GM10847 (cell line): ENCODE measurements around the gene SYT14.

Experiments
- POLR2A ChIP-seq: IDR thresholded peaks from 2 replicates; pipeline ENCODE4 v1.6.1; 2011; ENCODE audit not compliant: insufficient read length; ENCODE audit errors: extremely low read depth

SYT14 gene

DNA sequence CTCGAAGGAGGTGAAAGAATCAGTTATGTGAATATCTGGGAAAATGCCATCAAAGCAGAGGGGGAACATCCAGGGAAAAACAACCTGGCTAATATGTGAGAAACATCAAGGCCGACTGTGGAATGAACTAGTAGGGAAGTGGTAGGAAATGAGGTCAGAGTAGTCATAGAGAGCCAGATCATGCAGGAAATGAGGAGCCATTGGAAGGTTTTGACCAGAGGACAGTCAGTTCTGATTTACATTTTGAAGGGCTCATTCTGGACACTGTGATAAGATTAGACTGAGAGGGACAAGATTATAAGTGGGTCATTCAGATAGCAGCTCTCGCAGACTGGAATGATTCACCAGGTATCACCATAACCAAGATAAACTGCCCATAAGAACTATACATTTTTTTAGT is 63.7 kb downstream of the SYT14 start:
- TF ChIP-seq POLR2A, result no peak

DNA sequence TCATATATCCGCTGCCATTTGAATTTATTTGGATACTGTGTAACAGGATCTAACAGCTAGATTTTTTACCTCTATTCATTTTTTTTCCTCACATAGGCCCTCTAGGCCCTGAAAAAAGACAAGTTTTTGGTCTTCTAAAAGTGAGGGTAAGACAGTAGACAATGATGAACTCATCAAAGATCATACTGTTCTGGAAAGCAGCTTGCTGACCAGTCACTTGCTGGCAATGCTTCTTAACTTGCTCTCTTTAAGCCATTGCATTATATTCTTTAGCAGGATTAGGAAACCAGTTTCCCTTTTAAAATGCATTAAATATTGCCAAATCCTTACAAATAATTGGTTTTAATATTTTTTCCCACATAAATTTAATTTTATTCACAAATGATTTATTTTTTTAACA is 65.5 kb downstream of the SYT14 start:
- TF ChIP-seq POLR2A, result no peak

DNA sequence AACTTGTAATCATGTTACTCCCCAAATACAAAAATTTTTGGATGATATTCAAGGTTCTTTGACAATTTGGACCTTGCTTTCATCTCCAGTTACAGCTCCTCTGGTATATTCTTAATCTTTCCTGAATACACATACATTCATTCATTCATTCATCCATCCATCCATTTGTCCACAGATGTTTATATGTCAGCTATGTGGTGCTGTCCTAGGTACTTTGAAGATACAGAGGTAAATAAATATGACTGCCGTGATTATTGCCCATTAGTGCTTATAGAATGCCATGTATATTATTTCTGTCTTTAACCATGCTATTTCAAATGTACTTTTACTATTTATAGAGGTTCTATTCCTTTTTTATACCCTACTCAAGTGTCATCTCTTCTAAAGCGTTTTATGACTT is 72.1 kb downstream of the SYT14 start:
- TF ChIP-seq POLR2A, result no peak

DNA sequence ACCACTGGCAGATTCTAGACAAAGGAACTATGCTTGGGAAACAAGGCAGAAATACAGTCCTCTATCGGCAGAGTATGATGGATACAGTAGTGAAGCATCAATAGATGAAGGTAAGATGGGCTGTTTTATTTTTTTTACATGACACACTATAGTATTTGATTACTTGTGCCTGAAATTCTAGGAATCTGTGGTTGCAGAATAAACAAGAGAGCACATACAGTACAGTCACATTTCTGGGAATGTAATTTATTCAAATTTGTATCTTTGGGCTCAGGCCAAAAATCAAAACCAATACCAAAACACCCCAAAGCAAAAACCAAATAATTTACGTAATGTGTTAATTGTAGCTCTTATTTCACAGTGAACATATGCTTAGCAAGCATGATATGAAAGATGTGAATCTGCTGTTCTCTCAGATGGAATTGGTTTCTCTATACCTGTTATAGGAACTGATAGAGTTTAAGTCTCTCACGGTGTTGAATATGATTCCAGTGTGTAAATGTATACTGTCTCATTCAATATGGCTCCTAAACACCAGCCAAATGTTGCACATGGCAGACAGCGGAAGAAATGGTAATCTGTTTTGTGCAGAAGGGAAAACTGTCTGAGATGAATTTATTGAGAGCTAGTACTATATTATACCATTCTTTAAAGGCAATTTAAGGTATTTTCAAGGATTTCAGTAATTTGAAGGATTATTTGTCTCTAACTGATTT is 83.3 kb downstream of the SYT14 start:
- no peak for TF ChIP-seq POLR2A

DNA sequence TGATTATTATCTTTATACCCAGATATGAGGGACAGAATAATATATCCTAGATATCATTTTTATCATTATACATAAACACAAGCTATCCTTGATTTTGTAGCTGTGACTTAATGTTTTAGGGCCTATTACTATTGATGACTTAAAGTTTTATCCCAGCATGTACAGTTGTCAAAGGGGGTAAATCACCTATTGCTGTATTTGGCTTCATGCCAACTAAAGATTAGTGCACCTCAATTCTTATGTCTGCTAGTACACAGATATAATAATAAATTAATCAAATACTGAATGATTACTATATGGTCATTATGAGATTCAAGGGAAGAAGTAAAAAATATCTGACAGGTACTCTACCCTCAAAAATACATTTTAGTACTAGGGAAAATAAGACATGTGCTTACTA is 84.0 kb downstream of the SYT14 start:
- TF ChIP-seq POLR2A, result no peak

DNA sequence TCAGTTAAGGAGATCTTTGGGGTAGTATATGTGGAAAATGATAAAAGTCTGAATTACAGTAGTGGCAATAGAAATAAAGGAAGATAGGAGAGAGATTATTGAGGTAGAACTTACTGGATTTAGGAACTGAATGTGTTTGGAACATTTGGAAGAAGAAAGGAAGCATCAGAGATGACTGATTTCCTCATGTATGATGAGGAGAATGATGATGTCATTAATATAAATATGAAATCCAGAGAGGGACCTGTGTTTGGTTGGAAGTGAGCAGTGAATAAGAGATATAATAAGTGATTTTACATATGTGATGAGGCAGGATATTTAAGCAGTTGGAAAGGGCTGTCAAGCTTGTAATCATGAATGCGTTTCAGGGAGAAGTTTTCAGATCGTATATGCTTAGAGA is 86.3 kb downstream of the SYT14 start:
- no peak for TF ChIP-seq POLR2A

DNA sequence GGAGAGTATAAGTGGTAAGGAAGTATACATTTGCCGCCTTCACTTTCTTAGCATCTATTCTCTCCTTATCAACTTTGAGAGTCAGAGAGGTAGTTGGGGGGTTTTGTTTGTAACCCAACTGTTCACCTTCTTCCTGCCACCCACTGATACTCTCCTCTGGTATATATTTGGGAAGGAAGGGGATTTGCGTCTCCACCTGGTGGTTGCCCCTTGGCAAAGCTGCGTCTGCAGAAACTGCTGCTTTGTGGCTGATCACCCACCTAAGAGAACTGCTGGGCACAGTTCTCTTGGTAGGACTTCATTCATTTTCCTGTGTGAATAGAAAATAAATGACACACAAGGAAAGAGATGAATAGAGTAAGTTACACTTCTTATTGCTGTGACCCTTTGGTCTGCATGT is 87.0 kb downstream of the SYT14 start:
- no peak for TF ChIP-seq POLR2A

DNA sequence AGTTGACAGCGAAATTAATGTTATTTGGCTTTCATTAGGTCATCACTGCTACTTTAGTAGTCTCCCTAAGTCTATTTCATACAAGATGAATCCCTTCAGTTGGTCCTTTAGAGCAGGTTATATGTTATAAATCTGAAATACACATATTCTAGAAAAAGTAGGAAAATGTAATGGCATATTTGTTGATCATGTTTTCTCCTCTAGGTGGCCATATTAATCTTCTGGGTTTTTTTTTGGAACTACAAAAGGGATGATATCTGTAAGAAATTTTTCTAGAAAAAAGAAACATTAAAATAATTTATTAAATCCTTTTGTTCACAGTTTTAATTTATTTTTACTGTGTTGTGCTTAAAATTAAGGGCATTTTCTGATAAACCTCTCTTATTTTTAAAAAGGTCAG is 87.9 kb downstream of the SYT14 start:
- TF ChIP-seq POLR2A, result no peak

DNA sequence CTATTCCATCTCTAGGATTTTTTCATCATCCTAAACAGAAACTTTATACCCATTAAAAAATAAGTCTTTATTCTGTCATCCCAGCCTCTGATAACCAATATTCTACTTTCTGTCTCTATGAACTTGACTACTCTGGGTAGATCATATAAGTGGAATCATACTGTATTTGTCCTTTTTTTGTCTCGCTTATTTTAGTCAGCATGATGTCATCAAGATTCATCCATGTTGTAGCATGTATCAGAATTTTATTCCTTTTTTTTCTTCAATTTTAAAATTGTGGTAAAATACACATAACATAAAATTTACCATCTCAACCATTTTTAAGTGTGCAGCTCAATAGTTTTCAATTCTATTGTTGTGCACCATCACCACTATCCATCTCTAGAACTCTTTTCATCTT is 90.0 kb downstream of the SYT14 start:
- no peak for TF ChIP-seq POLR2A

DNA sequence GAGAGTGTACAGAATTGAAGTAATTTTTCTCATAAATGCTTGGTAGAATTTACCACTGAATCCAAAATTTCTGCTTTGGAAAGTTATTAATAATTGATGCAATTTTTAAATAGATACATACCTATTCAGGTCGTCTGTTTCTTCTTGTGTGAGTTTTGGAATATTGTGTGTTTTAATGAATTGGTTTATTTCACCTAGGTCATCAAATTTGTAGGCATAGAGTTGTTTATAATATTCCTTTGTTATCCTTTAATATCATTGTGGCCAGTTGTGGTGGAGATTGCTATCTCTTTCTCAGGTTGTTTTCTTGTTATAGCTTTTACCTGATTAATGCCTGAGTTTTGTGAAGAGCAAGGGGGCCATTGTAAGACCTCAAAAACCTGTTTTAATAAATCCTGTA is 93.5 kb downstream of the SYT14 start:
- TF ChIP-seq POLR2A, result no peak

DNA sequence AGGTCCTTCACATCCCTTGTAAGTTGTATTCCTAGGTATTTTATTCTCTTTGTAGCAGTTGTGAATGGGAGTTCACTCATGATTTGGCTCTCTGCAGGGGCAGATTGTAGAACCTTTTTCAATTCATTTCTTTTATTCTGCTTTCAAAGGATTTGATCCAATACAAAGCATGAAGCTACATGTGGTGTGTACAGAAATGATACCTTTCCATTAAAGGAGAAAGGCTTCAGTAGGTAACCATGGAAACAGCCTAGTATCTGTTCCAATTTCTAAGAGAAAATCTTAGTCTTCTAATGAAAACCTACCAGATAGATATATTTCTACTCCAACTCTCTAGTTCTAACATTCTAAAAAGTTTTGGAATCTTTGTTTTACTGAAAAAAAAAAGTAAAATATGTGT is 105.0 kb downstream of the SYT14 start:
- TF ChIP-seq POLR2A, result no peak

DNA sequence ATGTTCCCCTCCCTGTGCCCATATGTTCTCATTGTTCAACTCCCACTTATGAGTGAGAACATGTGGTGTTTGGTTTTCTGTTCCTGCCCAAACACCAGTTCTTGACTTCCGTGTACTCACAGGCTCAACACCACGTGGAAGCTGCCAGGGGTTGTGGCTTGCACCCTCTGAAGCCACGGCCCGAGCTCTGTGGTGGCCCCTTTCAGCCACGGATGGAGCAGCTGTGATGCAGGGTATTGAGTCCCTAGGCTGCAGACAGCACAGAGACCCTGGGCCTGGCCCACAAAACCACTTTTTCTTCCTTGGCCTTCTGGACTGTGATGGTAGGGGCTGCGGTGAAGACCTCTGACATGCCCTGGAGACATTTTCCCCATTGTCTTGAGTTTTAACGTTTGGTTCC is 111.6 kb downstream of the SYT14 start:
- no peak for TF ChIP-seq POLR2A

DNA sequence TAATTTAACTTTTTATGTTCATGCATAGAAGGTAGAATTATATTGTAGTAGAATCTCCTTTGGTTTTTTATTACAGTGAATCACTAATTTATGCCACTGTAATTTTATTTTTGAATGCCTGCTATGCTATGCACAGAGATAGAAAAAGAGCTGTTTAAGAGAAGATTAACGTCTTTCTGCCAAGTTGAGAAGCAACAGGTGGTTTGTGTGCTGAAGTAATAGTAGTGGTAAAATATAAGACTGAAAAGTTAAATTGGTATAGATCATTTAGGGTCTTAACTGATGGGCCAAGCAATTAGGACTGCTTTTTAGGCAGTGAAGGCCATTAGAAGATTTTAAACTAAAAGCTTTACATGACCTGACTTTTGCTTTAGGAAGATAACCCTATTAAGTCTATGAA is 115.1 kb downstream of the SYT14 start:
- TF ChIP-seq POLR2A, result no peak

DNA sequence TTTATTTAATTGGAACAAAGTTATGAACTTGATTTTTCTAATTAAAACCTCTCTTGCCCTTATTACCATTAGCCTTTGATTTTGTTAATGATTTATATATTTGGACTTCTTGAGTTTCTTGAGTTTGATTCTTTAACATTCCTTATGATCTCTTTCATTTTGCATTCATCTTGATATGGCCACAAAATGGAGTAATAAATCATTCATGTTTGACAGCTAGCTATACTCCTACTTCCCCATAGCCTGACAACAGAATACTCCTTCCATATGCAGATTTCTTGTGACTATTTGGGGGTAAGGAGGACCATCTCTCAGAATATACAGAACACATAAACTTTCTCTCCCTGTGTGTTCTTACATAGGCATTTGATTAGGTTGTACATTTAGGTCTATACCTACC is 119.6 kb downstream of the SYT14 start:
- no peak for TF ChIP-seq POLR2A

DNA sequence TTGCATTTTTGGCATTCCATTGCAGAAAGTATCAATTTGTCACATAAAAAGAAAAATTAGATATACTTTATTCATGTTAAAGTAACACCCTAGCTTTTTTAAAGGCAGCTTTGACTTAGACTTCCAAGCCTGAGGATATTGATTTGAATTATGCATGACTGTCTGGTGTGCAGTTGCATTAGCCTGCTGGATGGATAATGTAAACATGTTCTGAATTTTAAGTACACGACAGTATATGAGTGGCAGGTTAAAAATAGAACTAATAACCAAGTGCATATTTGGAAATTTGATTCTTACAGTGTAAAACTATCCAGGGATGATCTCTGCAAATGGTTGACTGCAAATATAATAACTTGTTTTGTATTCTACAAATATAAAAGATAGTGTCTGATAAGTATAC is 124.0 kb downstream of the SYT14 start:
- no peak for TF ChIP-seq POLR2A

DNA sequence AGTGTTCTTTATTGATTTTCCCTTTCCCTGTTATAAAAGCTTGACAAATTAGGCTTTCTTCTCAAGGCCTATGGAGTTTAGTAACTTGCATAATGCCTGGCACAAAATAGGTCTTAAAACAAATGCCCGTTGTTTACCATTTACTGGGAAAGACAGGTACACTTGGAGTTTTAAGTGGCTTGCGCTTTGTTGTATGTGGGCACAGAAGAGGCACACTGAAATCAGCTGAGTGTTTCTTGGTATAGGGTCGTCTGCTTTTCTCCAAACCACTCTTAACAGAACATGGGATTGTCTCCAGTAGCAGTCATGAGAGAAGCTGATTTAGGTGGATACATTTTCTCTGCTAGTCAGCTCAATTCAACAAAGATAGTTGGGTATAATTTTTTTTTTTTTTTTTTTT is 132.5 kb downstream of the SYT14 start:
- TF ChIP-seq POLR2A, result no peak

DNA sequence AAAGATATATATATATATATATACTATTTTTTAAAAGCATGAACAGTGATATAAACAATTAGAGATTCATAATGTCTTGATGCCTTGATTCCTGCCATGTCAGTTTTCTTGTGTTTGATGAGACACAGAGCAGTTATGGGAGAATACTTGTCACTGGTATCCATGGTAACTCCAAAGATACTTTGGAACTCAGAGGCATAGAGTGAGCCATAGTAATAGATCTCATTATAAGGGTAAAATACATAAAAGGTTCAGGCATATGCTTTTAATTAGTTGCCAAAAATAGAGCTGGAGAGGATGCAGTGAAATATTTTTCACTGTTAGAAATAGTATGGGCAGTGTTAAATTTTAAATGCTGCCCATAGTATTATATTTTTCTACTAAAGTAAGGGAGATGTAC is 134.1 kb downstream of the SYT14 start:
- TF ChIP-seq POLR2A, result no peak
